ENCODE results near the gene C14orf180. TPM values are rescaled to one million over a fixed set of nuclear protein-coding genes. Genes with fewer than 3 reads are reported as not detected.

The C14orf180 gene
- total RNA-seq, 1 experiment from 2014 or later, result not detected

DNA sequence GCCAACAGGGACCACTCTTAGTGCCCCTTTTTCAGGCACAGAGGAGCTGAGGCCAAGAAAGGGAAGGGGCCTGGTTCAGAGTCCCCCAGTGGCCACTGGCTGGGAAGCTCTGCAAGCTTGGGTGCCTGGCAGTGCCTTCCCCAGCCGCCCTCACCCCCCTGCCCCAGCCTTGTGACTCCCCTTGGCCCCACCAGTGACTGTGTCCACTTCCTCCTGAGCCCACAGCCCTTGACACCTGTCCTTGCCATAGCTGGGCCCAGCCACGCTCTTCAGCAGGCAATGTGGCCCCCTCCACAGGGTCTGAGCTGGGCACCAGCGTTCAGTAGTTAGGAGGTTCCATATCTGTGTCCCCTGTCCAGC lies 19.0 kb upstream of the C14orf180 start:
- DNase-seq (ENCODE audit: low read depth), result no peak

GRCh38 chr14:104561124-104561557 lies 18.4 kb upstream of the C14orf180 start:
- no peak for DNase-seq (ENCODE audit: low read depth)

- DNase-seq (ENCODE audit: low read depth), result no peak
Measured at GRCh38 chr14:104561632-104562495, 17.7 kb upstream of the C14orf180 start.

- no peak for DNase-seq (ENCODE audit: low read depth)
Measured at GRCh38 chr14:104562606-104563005, 17.0 kb upstream of the C14orf180 start.

GRCh38 chr14:104563191-104563741 lies 16.3 kb upstream of the C14orf180 start:
- no peak for DNase-seq (ENCODE audit: low read depth)

DNA sequence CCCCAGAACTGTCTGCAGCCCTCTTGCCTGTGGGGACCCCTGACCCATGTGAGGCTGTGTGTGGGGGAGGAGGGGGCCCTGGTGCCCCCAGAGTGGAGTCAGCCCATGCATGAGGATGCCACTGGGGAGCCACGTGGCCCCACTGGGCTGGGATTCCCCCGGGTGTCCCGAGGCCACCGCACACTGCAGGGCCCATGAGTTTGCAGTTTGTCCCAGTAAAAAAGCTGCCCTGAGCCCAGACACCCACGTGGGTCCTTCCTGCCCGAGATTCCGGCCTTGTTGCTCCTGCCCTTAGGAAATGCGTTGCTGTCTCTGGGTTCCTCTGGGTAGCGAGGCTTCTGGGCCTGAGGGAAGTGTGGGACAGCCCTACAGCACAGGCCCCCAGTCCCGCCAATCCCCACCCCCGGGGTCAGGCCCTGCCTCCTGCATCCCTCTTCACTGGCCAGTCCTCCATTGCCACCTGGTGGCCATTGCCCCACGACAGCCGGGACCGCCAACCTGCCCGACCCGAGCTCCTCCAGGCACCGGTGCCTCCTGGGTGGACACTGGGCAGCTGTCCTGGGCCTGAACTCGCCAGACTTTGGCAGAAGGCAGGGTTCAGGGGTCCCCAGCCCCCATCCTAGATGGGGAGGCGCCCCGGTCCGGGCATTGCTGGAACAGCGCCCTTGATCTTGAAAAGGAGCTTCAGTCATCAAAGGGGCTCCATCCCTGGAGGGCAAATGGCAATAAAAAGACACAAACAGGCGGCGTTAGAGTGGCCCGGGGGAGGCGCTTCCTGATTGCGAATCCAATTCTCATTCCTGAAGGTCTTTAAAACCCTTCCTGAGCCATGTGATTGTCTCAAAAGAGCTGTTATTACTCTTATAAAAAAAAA lies 15.6 kb upstream of the C14orf180 start:
- DNase-seq (ENCODE audit: low read depth), result peak; percentile 63

DNA sequence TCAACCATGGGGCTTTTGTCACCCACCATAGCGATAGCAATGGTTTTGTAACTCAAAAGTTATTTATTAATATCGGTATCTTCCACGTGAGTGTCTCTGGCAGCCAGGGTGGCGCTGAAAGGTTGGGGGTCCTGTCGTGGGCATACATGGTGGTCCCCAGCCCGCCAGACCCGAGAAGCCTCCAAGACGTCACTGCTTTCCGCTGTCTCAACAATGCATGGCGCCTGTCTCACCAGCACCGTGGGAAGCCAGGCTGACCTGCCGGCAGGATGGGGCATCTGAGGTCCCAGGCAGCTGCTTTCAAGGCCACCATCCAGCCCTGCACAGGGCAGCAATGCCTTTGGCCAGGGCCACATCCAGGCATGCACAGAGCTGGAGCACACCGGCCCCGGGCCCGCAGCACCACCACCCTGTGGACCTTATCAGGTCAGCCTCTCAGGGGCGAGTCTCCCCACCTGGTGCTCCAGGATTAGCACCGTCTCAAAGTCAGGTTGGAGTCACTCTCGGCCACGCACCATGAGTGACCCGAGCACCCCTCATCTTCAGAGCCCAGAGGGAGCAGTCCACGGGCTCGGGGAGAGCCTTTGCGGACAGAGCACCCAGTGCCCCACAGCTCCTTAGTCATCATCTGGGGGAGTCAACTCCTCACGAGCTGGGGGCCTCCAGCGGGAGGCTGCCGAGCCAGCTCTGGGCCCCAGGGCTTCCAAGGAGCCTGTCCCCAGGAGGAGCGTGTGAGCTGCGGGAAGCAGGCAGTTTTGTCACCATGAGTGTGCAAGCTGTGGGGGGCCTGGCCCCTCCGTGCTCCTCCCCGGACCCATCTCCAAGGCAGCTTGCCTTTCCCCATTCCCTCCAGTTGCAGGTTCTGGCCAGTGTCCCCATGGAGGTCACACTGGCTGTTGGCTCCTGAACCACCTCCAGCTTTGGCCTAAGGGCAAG lies 14.6 kb upstream of the C14orf180 start:
- no peak for DNase-seq (ENCODE audit: low read depth)

- DNase-seq (ENCODE audit: low read depth), result no peak
Measured at GRCh38 chr14:104567141-104567956, 12.2 kb upstream of the C14orf180 start.

DNA sequence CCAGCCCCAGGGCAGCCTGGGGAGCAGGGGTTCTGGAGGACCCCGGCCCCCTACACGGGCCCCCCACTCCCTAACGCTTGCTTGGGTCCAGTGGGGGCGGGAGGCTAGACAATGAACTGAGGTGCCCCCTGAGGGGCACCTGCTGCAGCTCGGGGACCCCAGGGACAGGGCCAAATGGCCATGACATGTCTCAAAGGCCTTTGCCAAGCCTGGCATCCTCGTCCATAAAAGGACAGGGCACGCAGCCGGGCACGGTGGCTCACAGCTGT lies 11.7 kb upstream of the C14orf180 start:
- no peak for DNase-seq (ENCODE audit: low read depth)

DNA sequence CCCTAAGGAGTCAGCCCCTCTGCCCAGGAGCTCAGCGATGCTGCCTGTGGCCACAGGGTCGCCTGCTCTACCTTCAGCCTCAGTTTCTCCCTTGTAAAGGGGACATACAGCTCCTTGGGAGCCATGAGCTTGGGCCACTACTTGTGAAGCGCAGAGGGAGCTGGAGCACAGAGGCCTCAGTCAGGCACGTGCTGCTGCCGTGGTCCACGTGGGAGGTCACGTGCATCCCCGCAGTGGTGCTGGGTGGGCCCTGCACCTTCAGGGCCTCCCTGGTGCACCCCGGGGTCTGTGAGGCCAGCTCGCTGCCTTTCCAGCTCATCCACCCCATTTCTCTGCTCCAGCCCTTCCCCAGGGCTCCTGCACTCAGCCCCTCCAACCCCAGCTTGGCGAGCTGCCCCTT lies 10.9 kb upstream of the C14orf180 start:
- no peak for DNase-seq (ENCODE audit: low read depth)

DNA sequence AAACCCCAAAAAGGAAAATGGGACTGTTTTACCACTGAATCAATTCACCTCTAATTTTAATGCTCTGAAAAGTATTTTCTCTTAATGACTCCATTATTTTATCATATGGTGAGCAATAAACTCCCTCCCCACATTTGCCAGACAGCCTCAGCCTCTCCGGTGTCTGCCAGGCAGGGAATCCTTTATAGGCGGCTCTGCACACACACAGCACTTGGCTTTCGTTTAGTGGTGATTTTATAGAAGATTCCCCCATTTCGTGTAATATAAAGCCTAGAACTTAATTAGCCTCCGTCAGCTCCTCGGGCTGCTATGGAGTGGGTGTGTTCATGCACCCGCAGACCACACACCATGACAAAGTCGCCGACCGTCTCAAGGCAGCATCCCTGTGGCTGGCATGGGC lies 10.1 kb upstream of the C14orf180 start:
- no peak for DNase-seq (ENCODE audit: low read depth)

GRCh38 chr14:104571246-104571645 lies 8.3 kb upstream of the C14orf180 start:
- no peak for DNase-seq (ENCODE audit: low read depth)

DNA sequence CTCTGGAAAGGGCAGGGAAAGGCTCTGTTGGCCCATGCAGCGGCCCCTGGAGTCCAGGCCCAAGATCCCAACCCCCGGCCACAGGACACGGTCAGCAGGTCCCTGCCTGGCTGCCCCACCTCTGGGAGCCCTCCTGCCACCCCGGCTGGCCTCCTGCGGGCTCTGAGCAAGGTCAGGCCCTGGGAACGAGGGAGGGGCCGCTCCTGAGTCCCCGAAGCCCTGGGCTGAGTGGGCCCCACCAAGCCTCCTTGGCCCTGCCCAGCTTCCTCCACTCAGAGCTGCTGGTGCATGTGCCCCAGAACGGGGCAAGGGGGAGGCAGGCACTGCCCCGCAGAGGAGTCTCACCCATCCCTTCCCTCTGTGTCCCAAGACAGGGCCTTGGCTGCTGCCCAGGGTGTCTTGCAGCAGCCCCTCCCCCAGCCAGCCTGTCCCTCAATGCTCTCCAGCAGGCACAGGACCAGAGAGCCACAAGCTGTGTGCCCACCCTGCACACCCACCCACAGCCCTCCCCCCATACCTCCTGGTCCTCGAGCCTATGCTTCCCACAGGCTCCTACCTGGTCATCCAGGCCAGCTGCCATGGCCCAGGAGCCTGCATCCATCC lies 7.4 kb upstream of the C14orf180 start:
- DNase-seq (ENCODE audit: low read depth), result no peak

- no peak for DNase-seq (ENCODE audit: low read depth)
Measured at GRCh38 chr14:104572668-104573067, 6.9 kb upstream of the C14orf180 start.

DNA sequence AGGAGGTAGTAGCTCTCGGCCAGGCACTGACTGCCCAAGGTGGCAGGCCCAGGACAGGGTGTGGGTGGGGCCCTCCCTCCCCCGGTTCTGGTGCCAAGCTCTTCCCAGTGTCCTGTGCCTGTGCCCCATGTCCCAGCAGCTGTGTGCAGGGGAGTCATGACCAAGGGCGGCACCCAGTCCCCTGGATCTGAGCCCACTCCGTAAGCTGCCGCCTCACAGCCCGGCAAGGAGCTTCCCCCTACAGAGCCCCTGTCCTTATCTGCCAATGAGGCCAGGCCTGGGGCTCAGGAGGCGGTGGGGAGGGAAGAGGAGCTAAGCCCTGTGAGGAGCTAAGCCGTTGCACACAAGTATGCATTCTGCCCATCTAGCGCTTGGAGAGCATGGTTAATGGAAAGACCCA lies 5.6 kb upstream of the C14orf180 start:
- no peak for DNase-seq (ENCODE audit: low read depth)

GRCh38 chr14:104574536-104574935 lies 5.0 kb upstream of the C14orf180 start:
- no peak for DNase-seq (ENCODE audit: low read depth)

DNA sequence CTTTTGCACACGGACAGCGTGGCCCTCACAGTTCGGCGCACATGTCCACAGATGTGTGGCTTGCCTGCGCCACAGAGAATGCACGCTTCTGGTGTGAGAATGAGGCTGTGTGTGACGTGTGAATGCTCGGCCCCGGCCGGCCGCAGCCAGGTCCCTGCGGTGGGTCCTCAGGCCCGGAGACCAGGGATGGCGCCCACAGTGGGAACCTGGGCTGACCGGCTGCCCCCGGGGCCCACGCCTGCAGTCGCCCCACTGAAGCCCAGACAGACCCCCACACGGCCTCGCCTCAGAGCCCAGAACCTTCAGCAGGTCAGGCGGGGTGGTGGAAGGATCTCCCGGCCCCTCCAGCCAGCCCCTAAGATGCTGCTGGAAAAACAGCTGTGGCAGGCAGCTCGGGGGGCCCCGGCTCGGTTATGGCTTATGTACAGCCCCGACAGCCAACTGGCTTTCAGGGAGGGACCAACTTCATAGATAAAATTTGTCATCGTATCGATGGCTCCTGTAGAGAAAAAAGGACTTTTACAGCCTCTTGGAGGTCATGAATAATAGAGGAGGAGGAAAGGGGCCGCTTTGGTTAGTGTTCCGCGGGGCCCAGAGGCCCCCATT lies 4.5 kb upstream of the C14orf180 start:
- no peak for DNase-seq (ENCODE audit: low read depth)

DNA sequence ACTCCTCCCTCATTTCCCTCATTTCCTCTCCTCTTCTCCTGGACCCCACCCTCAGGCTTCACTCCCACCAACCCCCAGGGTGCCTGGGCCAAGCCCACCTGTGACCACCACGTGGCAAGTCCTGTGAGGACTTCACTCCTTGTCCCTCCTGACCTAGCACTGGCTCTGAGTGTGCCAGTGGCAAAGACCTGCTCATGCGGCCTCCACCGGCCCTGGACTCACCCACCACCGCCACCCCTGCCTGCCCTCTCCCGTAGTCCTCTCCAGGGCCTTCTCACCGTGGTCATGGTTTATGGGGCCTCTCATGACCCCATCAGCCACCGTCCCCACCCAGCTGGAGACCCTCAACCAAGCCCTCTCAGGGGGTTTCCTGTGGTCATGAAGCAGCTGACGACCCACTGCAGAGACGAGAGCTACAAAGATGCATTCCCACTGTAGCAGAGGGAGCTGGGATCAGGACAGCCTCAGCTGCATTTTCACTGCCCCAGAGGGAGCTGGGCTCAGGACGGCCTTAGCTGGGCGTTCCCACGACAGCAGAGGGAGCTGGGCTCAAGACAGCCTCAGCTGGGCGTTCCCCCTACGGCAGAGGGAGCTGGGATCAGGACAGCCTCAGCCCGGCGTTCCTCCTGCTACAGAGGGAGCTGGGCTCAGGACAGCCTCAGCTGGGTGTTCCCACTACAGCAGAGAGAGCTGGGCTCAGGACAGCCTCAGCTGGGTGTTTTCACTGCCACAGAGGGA lies 3.2 kb upstream of the C14orf180 start:
- DNase-seq (ENCODE audit: low read depth), result no peak

DNA sequence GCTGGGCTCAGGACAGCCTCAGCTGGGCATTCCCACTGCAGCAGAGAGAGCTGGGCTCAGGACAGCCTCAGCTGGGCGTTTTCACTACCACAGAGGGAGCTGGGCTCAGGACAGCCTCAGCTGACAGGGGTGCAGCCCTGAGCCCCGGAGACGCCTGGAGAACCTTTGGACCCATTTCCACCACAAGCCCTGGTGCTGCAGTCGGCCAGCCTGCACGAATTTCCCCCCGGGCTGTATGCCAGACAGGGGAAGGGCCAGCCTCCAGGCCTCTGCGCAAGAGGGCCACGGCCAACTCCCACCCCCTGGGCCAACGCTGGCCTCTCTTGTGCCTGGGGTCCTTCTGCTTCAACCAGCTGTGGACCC lies 2.6 kb upstream of the C14orf180 start:
- DNase-seq (ENCODE audit: low read depth), result no peak
